CD4-positive, alpha-beta T cell (primary cell): ENCODE data around the gene ZSCAN5C. TPM values are rescaled to one million over a fixed set of nuclear protein-coding genes. Genes with fewer than 3 reads are reported as not detected.

Source experiments
- ATAC-seq: fragments of 200-7000 bp; cut with Tn5 transposase; one replicate; pipeline ENCODE4 v1.10.0; 2022; ENCODE audit warnings: mild to moderate bottlenecking; ENCODE audit not compliant: poor library complexity
- CTCF ChIA-PET: fragments of 350-600 bp; sonication (Branson Sonifier 250); formaldehyde crosslinking; loops from one replicate; lab custom pipeline; 2021; ENCODE audit warnings: antibody characterized with exemption, inconsistent platforms; lab: Charles Lee
- POLR2A ChIA-PET: fragments of 350-600 bp; sonication (Branson Sonifier 250); formaldehyde crosslinking; loops from one replicate; lab custom pipeline; 2021; ENCODE audit warnings: antibody characterized with exemption, inconsistent platforms; lab: Charles Lee
- DNase-seq, 14 experiments: peaks; one replicate each; pipeline ENCODE4 v3.0.0-alpha.2; 2013 to 2020; ENCODE audit warnings: mixed read lengths in 2 of 14
- H3K27ac ChIP-seq, 2 donors: one replicate each; pipeline versions ENCODE4 v1.5.1 to v1.7.0; 2013; ENCODE audit warnings: low read length in 2 of 2, low read depth in 1 of 2, mild to moderate bottlenecking in 1 of 2
- H3K27me3 ChIP-seq, 2 experiments: 1 replicate in 1 of 2; 2 replicates in 1 of 2; pipeline versions ENCODE4 v1.6.1 to v1.7.0; 2013; ENCODE audit warnings: low read length in 2 of 2, control low read depth in 1 of 2, mild to moderate bottlenecking in 1 of 2, moderate library complexity in 1 of 2; ENCODE audit not compliant: insufficient read depth in 2 of 2, control insufficient read depth in 1 of 2
- H3K36me3 ChIP-seq: one replicate; pipeline ENCODE4 v1.6.1; 2013; ENCODE audit warnings: low read length, control low read depth; ENCODE audit not compliant: insufficient read depth
- H3K4me1 ChIP-seq: one replicate; pipeline ENCODE4 v1.6.1; 2013; ENCODE audit warnings: low read length, control low read depth; ENCODE audit not compliant: insufficient read depth
- H3K4me3 ChIP-seq: one replicate; pipeline ENCODE4 v1.5.1; 2013; ENCODE audit warnings: mild to moderate bottlenecking, low read length, moderate library complexity
- H3K9me3 ChIP-seq, 2 experiments: 1 replicate in 1 of 2; 2 replicates in 1 of 2; pipeline versions ENCODE4 v1.6.1 to v1.7.0; 2013; ENCODE audit warnings: low read length in 2 of 2, mild to moderate bottlenecking in 2 of 2, control low read depth in 1 of 2, moderate library complexity in 1 of 2; ENCODE audit not compliant: control insufficient read depth in 1 of 2, insufficient read depth in 1 of 2
- H3K27ac Mint-ChIP-seq: one replicate; pipeline ENCODE4 v1.8.0; 2020; ENCODE audit warnings: mixed read lengths
- H3K27me3 Mint-ChIP-seq: one replicate; pipeline ENCODE4 v1.8.0; 2021; ENCODE audit warnings: mixed read lengths
- H3K36me3 Mint-ChIP-seq: one replicate; pipeline ENCODE4 v1.8.0; 2021; ENCODE audit warnings: low read depth, mixed read lengths
- H3K4me1 Mint-ChIP-seq: one replicate; pipeline ENCODE4 v1.8.0; 2021; ENCODE audit warnings: low read depth, mixed read lengths
- H3K4me3 Mint-ChIP-seq: one replicate; pipeline ENCODE4 v1.8.0; 2020; ENCODE audit warnings: mild to moderate bottlenecking, mixed read lengths
- H3K9me3 Mint-ChIP-seq: one replicate; pipeline ENCODE4 v1.8.0; 2020; ENCODE audit warnings: mixed read lengths
- CTCF ChIP-seq: fragments of 200-600 bp; IDR thresholded peaks from one replicate; pipeline ENCODE4 v1.8.0; 2022; ENCODE audit warnings: antibody characterized with exemption, mild to moderate bottlenecking
- intact Hi-C, 2 experiments: fragments of 100-400 bp; cut with DNase I in 1 of 2; cut with micrococcal nuclease in 1 of 2; formaldehyde crosslinking; loops; one replicate each; pipeline versions ENCODE4 v1.15.1 to v1.9.0; 2023 to 2025; cut with DNase I, micrococcal nuclease
- total RNA-seq, 174 experiments: library from RNA in 2 of 174; stranded (reverse) in 2 of 174; gene quantifications; one replicate each; pipeline ENCODE4 v1.2.3 and lab custom pipeline; 2021 to 2026

ZSCAN5C gene
- total RNA-seq, 2 experiments from 2014 or later = not detected

DNA sequence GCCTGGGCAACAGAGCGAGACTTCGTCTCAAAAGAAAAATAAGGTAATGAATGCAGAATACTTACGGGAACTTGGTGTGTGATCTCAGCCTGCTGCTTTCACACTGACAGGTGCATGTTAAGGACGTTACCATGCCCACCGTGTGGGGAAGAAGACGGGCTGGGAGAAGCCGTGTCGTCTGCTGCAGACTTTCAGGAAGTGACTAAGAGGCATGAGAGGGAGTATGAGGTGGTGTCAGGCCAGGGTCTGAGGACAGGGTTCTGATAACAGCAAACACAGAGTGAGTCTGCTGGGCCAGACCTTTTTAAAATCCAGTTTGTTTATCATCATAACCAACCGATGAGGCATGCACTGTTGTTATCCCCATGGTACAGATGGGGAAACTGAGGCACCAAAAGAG, 39.8 kb upstream of the ZSCAN5C start:
- ChIA-PET CTCF (no interaction called here), POLR2A (no interaction called here)
- no peaks in the 10 kb centered on the region for H3K4me1 Mint-ChIP-seq
- intact Hi-C loops = no loop called here
- peaks cover 30% of the 10 kb centered on the region for H3K36me3 Mint-ChIP-seq
- H3K36me3 ChIP-seq = peaks cover 7% of the 10 kb centered on the region
- H3K9me3 ChIP-seq = no peaks in the 10 kb centered on the region
- no peak for TF ChIP-seq CTCF
- no peak overlapping the region for H3K4me3 ChIP-seq
- H3K27me3 ChIP-seq = peaks cover 0 to 2% of the 10 kb centered on the region in 2 experiments
- H3K27ac ChIP-seq = no peak overlapping the region
- ATAC-seq (no peak), DNase-seq (peak in 3 of 14 experiments; percentile 15 to 45 (median 20))
- no peaks in the 10 kb centered on the region for H3K4me1 ChIP-seq
- H3K4me3 Mint-ChIP-seq = no peak overlapping the region
- H3K9me3 Mint-ChIP-seq = no peaks in the 10 kb centered on the region
- no peaks in the 10 kb centered on the region for H3K27me3 Mint-ChIP-seq
- no peak overlapping the region for H3K27ac Mint-ChIP-seq

- no peak for TF ChIP-seq CTCF
- peaks cover 0 to 2% of the 10 kb centered on the region in 2 experiments for H3K27me3 ChIP-seq
- no peak overlapping the region for H3K27ac ChIP-seq
- H3K9me3 Mint-ChIP-seq = no peaks in the 10 kb centered on the region
- H3K9me3 ChIP-seq = no peaks in the 10 kb centered on the region
- ChIA-PET CTCF (no interaction called here), POLR2A (no interaction called here)
- intact Hi-C loops = no loop called here
- H3K27me3 Mint-ChIP-seq = no peaks in the 10 kb centered on the region
- H3K4me1 ChIP-seq = no peaks in the 10 kb centered on the region
- no peak overlapping the region for H3K4me3 Mint-ChIP-seq
- no peak overlapping the region for H3K27ac Mint-ChIP-seq
- H3K36me3 Mint-ChIP-seq = peaks cover 22% of the 10 kb centered on the region
- no peak for ATAC-seq
- no peak for DNase-seq
- no peaks in the 10 kb centered on the region for H3K4me1 Mint-ChIP-seq
- H3K4me3 ChIP-seq = no peak overlapping the region
- peaks cover 7% of the 10 kb centered on the region for H3K36me3 ChIP-seq
These were observed 39.0 kb upstream of the ZSCAN5C start for GRCh38 chr19:56163097-56163496.

DNA sequence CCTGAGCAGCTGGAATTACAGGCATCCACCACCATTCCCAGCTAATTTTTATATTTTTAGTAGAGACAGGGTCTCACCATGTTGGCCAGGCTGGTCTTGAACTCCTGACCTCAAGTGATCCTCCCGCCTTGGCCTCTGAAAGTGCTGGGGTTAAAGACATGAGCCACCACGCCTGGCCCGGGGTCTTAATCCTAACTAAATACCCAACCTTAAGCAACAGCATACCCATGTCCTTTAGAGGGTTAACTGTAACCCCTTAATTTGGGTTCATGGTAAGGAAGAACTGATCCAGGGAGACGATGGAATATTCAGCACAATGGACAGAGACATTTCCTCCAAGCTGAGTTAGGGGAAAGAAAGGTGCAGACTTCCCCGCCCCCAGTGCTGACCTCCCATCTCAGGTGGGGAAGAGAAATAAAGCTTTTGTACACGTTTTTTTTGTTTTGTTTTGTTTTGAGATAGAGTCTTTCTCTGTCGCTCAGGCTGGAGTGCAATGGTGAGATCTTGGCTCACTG, 35.0 kb upstream of the ZSCAN5C start:
- Histone ChIP-seq H3K4me3 (no peak overlapping the region), H3K4me1 (peaks cover 3% of the 10 kb centered on the region), H3K36me3 (no peaks in the 10 kb centered on the region), H3K9me3 (no peaks in the 10 kb centered on the region), H3K27ac (no peak overlapping the region), H3K27me3 (peaks cover 0 to 2% of the 10 kb centered on the region in 2 experiments)
- peaks cover 4% of the 10 kb centered on the region for H3K4me1 Mint-ChIP-seq
- no peaks in the 10 kb centered on the region for H3K9me3 Mint-ChIP-seq
- no peak overlapping the region for H3K27ac Mint-ChIP-seq
- intact Hi-C loops = no loop called here
- H3K27me3 Mint-ChIP-seq = no peaks in the 10 kb centered on the region
- no peak overlapping the region for H3K4me3 Mint-ChIP-seq
- CTCF ChIA-PET = no interaction called here
- DNase-seq (no peak), ATAC-seq (no peak)
- TF ChIP-seq CTCF = no peak
- no peaks in the 10 kb centered on the region for H3K36me3 Mint-ChIP-seq
- POLR2A ChIA-PET = no interaction called here
